Tibial nerve (tissue), 4 donors: ENCODE results near the gene TTBK2. TPM values are rescaled to one million over a fixed set of nuclear protein-coding genes. Genes with fewer than 3 reads are reported as not detected.

Experiments
- DNase-seq, 2 donors: peaks; one replicate each; pipeline ENCODE4 v3.0.0-alpha.2; 2019; ENCODE audit warnings: low spot score in 2 of 2
- H3K27ac ChIP-seq, 4 donors: fragments of 200-600 bp; sonication (generic) in 3 of 4; one replicate each; pipeline ENCODE4 v1.5.1; 2017 to 2019; ENCODE audit warnings: mild to moderate bottlenecking in 1 of 4
- H3K27me3 ChIP-seq, 2 donors: fragments of 200-600 bp; sonication (generic) in 1 of 2; one replicate each; pipeline versions ENCODE4 v1.5.1 to v1.6.0; 2017 to 2019
- H3K36me3 ChIP-seq, 3 donors: fragments of 200-600 bp; sonication (generic); one replicate each; pipeline ENCODE4 v1.5.1; 2018 to 2019
- H3K4me1 ChIP-seq, 4 donors: fragments of 200-600 bp; sonication (generic) in 3 of 4; one replicate each; pipeline ENCODE4 v1.5.1; 2017 to 2019
- H3K4me3 ChIP-seq, 4 donors: fragments of 200-600 bp; sonication (generic) in 3 of 4; one replicate each; pipeline ENCODE4 v1.5.1; 2017 to 2019; ENCODE audit warnings: mild to moderate bottlenecking in 1 of 4, moderate library complexity in 1 of 4
- H3K9me3 ChIP-seq, 4 donors: fragments of 200-600 bp; sonication (generic) in 3 of 4; one replicate each; pipeline ENCODE4 v1.5.1; 2017 to 2019
- EP300 ChIP-seq, 2 donors: sonication (generic); formaldehyde crosslinking; IDR thresholded peaks; one replicate each; pipeline ENCODE4 v1.6.1; 2017; ENCODE audit warnings: antibody characterized with exemption in 2 of 2, mild to moderate bottlenecking in 1 of 2
- POLR2A ChIP-seq, 2 donors: fragments of 450-650 bp; IDR thresholded peaks; one replicate each; pipeline ENCODE4 v1.6.1; 2017; ENCODE audit warnings: antibody characterized with exemption in 2 of 2, mild to moderate bottlenecking in 2 of 2, moderate library complexity in 2 of 2
- WGBS, 2 donors: methylation state at CpG; one replicate each; pipeline ENCODE4 v1.1.5; 2018; 5-methylcytosine and 5-hydroxymethylcytosine counted together
- total RNA-seq, 4 donors: library from RNA; depleted of rRNA; stranded (reverse); fragments of >200 nt; gene quantifications; one replicate each; pipeline ENCODE4 v1.1.0, GENCODE V29; 2016
- TF ChIP-seq, protein P1 (sequence below), 5 experiments: fragments of 200-600 bp in 3 of 5; fragments of 450-650 bp in 2 of 5; sonication (generic) in 3 of 5; IDR thresholded peaks; one replicate each; pipeline ENCODE4 v1.5.1; 2016 to 2019; ENCODE audit warnings: antibody characterized with exemption in 5 of 5, mild to moderate bottlenecking in 3 of 5, moderate library complexity in 2 of 5

TTBK2 gene
- total RNA-seq, 4 donors from 2014 or later = 20.2 to 31.2 (median 23.4) TPM

DNA sequence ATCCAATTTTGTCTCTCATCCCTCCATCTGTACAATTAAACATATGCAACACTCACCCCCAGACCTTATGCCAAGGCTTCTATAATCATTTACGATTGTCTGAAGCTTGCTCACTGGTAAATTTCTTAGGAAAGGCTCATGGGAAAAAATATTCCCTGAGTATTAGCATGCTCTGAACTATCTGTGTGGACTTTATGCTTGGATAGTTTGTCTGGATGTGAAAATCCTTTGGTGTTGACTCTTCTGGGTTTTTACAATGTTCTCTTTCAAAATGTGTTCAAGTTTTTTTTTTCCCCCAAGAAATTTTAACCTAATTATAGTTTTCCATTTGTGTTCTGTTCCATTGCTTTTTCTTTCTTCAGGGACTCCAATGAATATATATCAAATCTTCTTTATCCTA lies 19.9 kb upstream of the TTBK2 start:
- TF ChIP-seq POLR2A (IDR thresholded peaks at IDR 0.05) = no peak
- TF ChIP-seq, protein P1, sequence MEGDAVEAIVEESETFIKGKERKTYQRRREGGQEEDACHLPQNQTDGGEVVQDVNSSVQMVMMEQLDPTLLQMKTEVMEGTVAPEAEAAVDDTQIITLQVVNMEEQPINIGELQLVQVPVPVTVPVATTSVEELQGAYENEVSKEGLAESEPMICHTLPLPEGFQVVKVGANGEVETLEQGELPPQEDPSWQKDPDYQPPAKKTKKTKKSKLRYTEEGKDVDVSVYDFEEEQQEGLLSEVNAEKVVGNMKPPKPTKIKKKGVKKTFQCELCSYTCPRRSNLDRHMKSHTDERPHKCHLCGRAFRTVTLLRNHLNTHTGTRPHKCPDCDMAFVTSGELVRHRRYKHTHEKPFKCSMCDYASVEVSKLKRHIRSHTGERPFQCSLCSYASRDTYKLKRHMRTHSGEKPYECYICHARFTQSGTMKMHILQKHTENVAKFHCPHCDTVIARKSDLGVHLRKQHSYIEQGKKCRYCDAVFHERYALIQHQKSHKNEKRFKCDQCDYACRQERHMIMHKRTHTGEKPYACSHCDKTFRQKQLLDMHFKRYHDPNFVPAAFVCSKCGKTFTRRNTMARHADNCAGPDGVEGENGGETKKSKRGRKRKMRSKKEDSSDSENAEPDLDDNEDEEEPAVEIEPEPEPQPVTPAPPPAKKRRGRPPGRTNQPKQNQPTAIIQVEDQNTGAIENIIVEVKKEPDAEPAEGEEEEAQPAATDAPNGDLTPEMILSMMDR (IDR thresholded peaks at IDR 0.05) = no peak
- no peak for TF ChIP-seq EP300 (IDR thresholded peaks at IDR 0.05)
- no peak for DNase-seq
- no peaks in the 10 kb centered on the region for H3K4me1 ChIP-seq
- no peak overlapping the region for H3K4me3 ChIP-seq
- H3K27ac ChIP-seq = no peak overlapping the region
- no peaks in the 10 kb centered on the region for H3K9me3 ChIP-seq
- 70 to 77% methylated on average over 1 of the region's 1 CpG for WGBS, 2 donors
- H3K36me3 ChIP-seq = peaks cover 0 to 34% (median 0%) of the 10 kb centered on the region in 3 donors
- H3K27me3 ChIP-seq = no peaks in the 10 kb centered on the region

DNA sequence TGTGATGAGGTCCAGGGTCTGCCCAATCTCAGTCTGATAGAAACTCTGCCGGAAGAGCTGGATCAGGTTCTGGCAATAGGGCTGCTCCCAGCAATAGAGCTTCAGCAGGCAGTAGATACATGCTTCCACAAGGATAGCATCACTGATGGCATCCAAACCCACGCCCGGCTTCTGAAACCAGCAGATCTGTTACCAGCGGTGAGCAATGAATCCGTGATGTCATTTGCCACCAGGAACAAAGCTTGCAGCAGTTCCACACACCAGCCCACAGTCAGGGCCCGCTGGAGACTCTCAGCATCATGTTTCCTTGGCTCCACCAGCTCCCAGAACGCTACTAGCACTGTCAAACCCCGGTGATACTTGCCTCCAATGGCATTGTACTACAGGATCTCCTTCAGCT lies 19.3 kb upstream of the TTBK2 start:
- Histone ChIP-seq H3K9me3 (no peaks in the 10 kb centered on the region), H3K27me3 (no peaks in the 10 kb centered on the region), H3K4me1 (no peaks in the 10 kb centered on the region), H3K4me3 (no peak overlapping the region), H3K36me3 (peaks cover 0 to 27% (median 0%) of the 10 kb centered on the region in 3 donors), H3K27ac (no peak overlapping the region)
- 91 to 93% methylated on average over 8 of the region's 8 CpGs for WGBS, 2 donors
- no peak for DNase-seq
- no peak for TF ChIP-seq POLR2A (IDR thresholded peaks at IDR 0.05)

DNA sequence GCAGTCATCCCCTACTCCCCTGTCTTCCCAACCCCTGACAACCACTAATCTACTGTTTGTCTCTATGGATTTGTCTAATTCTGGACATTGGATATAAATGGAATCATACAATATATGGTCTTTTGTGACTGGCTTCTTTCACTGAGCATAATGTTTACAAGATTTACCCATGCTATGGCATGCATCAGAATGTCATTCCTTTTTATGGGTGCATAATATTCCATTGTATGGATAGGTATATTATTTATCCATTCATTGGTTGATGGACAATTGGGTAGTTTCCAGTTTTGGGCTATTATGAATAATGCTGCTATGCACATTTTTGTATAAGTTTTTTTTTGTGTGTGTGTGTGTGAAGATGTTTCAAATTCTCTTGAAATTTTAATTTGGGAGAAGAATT lies 16.6 kb upstream of the TTBK2 start:
- Histone ChIP-seq H3K27ac (no peak overlapping the region), H3K9me3 (no peaks in the 10 kb centered on the region), H3K4me1 (no peaks in the 10 kb centered on the region), H3K27me3 (no peaks in the 10 kb centered on the region), H3K36me3 (peaks cover 0 to 2% (median 0%) of the 10 kb centered on the region in 3 donors), H3K4me3 (no peak overlapping the region)
- no peak for DNase-seq
- no peak for TF ChIP-seq POLR2A (IDR thresholded peaks at IDR 0.05)
- TF ChIP-seq, protein P1 (IDR thresholded peaks at IDR 0.05) = no peak
- TF ChIP-seq EP300 (IDR thresholded peaks at IDR 0.05) = no peak

DNA sequence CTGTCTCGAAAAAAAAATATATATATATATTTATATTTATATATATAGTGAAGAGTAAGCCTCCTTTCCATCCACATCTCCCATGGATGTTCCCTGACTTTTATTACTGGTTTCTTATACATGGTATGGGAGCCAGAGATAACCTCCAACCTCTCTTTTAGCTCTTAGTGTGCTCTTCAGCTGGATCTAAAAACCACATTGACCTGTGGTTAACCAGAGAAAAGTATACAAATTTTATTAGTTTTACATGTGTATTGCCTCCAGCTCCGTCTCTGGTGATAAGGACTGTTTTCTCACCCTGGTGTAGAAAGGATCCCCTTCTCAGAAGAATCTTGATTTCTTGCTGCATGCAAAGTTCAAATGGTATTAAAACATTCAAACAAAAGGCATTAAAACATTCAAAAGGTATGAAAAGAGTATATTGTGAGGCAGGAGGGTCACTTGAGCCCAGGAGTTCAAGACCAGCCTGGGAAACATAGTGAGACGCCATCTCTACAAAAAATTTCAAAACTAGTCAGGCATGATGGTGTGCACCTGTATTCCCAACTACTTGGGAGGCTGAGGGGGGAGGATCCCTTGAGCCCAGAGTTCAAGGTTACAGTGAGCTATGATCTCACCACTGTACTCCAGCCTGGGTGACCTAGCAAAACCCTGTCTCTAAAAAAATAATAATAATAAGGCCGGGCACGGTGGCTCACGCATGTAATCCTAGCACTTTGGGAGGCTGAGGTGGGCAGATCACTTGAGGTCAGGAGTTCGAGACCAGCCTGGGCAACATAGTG lies 13.5 kb upstream of the TTBK2 start:
- no peak overlapping the region for H3K4me3 ChIP-seq
- 64 to 67% methylated on average over 7 of the region's 7 CpGs for WGBS, 2 donors
- no peak for DNase-seq
- TF ChIP-seq EP300 (IDR thresholded peaks at IDR 0.05) (no peak), POLR2A (IDR thresholded peaks at IDR 0.05) (no peak)
- TF ChIP-seq, protein P1 (IDR thresholded peaks at IDR 0.05) = no peak
- no peaks in the 10 kb centered on the region for H3K36me3 ChIP-seq
- H3K4me1 ChIP-seq = no peaks in the 10 kb centered on the region
- no peaks in the 10 kb centered on the region for H3K27me3 ChIP-seq
- H3K9me3 ChIP-seq = no peaks in the 10 kb centered on the region
- H3K27ac ChIP-seq = no peak overlapping the region

DNA sequence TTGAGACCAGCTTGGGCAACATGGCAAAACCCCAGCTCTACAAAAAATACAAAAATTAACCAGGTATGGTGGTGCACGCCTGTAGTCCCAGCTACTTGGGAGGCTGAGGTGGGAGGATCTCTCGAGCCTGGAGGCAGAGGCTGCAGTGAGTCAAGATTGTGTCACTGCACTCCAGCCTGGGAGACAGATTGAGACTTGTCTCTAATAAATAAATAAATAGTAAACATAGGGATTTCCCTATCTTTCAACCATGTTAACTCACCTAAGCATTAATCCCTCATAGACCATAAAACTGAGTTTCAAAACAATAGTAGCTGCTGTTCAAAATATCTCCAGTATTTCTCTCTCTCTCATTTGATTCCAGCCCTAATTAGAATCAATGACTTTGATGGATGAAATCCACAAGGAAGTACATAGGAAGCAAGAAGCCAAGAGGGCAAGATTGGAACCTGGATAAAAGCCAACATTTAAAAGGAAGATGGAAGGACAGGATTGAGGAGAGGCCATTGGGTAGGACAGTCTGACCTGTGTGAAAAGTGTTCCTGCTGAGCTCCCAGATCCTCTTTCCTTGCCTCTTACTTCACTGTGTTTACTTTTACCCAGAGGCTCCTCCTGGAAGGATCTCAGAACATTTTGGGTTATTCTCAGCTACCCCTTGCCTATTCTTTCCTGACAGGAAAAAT lies 12.4 kb upstream of the TTBK2 start:
- Histone ChIP-seq H3K9me3 (no peaks in the 10 kb centered on the region), H3K36me3 (no peaks in the 10 kb centered on the region), H3K27me3 (no peaks in the 10 kb centered on the region), H3K27ac (no peak overlapping the region), H3K4me3 (no peak overlapping the region), H3K4me1 (no peaks in the 10 kb centered on the region)
- 89 to 96% methylated on average over 2 of the region's 2 CpGs for WGBS, 2 donors
- DNase-seq = no peak
- no peak for TF ChIP-seq EP300 (IDR thresholded peaks at IDR 0.05)
- TF ChIP-seq, protein P1 (IDR thresholded peaks at IDR 0.05) = no peak
- no peak for TF ChIP-seq POLR2A (IDR thresholded peaks at IDR 0.05)
